PFSK-1 (cell line): ENCODE results near the gene SLC13A3.

ENCODE experiments used
- POLR2AphosphoS5 ChIP-seq: IDR thresholded peaks from 2 replicates; pipeline ENCODE4 v1.6.1; 2012; ENCODE audit warnings: low read depth, mild to moderate bottlenecking, control low read depth, low read length, moderate library complexity
- SIN3A ChIP-seq: IDR thresholded peaks from 2 replicates; pipeline ENCODE4 v1.6.1; 2012; ENCODE audit warnings: mild to moderate bottlenecking, low read length, moderate library complexity, borderline replicate concordance; ENCODE audit not compliant: insufficient read depth
- TF ChIP-seq, protein P1 (sequence below), 2 experiments: IDR thresholded peaks; 2 replicates each; pipeline versions ENCODE4 v1.6.1 to v1.8.0; 2011 to 2012; ENCODE audit warnings: low read depth in 2 of 2, low read length in 2 of 2, control low read depth in 1 of 2, inconsistent platforms in 1 of 2, mild to moderate bottlenecking in 1 of 2, moderate library complexity in 1 of 2; ENCODE audit not compliant: insufficient read depth in 1 of 2

DNA sequence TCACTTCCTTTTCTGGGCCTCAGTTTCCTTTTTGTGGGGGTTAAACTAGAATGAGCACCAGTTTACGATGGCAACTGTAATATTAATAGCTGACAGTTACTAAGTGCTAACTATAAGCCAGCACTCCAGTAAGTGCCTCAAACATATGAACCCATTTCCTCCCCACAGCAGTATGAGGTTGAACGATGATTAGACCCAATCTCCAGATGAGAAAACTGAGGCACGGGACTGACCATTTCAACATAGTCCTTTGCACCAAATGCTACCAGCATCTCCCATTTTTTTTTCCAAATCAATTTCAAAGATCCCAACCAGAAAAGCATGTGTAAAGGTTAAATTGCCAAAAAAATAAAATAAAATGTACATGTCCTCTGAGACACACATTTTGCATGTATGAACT, 7.1 kb downstream of the SLC13A3 start:
- no peak for TF ChIP-seq POLR2AphosphoS5
- TF ChIP-seq, protein P1, sequence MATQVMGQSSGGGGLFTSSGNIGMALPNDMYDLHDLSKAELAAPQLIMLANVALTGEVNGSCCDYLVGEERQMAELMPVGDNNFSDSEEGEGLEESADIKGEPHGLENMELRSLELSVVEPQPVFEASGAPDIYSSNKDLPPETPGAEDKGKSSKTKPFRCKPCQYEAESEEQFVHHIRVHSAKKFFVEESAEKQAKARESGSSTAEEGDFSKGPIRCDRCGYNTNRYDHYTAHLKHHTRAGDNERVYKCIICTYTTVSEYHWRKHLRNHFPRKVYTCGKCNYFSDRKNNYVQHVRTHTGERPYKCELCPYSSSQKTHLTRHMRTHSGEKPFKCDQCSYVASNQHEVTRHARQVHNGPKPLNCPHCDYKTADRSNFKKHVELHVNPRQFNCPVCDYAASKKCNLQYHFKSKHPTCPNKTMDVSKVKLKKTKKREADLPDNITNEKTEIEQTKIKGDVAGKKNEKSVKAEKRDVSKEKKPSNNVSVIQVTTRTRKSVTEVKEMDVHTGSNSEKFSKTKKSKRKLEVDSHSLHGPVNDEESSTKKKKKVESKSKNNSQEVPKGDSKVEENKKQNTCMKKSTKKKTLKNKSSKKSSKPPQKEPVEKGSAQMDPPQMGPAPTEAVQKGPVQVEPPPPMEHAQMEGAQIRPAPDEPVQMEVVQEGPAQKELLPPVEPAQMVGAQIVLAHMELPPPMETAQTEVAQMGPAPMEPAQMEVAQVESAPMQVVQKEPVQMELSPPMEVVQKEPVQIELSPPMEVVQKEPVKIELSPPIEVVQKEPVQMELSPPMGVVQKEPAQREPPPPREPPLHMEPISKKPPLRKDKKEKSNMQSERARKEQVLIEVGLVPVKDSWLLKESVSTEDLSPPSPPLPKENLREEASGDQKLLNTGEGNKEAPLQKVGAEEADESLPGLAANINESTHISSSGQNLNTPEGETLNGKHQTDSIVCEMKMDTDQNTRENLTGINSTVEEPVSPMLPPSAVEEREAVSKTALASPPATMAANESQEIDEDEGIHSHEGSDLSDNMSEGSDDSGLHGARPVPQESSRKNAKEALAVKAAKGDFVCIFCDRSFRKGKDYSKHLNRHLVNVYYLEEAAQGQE (IDR thresholded peaks at IDR 0.05; ENCODE audit: insufficient read depth in 1 of 2, low read depth in 2 of 2, low read length in 2 of 2), result no peak
- TF ChIP-seq SIN3A, result no peak
